Esophagus squamous epithelium (tissue), 4 donors: ENCODE results near the gene OPTC.

Experiments
- POLR2A ChIP-seq, 4 donors: fragments of 450-650 bp; IDR thresholded peaks; one replicate each; pipeline ENCODE4 v1.6.1; 2017; ENCODE audit warnings: antibody characterized with exemption in 4 of 4, mild to moderate bottlenecking in 4 of 4, moderate library complexity in 3 of 4
- TF ChIP-seq, protein P1 (sequence below), 6 experiments: fragments of 450-650 bp in 4 of 6; fragments of 200-600 bp in 2 of 6; sonication (generic) in 2 of 6; IDR thresholded peaks; one replicate each; pipeline ENCODE4 v1.5.1; 2016 to 2019; ENCODE audit warnings: antibody characterized with exemption in 6 of 6, mild to moderate bottlenecking in 4 of 6, moderate library complexity in 4 of 6

DNA sequence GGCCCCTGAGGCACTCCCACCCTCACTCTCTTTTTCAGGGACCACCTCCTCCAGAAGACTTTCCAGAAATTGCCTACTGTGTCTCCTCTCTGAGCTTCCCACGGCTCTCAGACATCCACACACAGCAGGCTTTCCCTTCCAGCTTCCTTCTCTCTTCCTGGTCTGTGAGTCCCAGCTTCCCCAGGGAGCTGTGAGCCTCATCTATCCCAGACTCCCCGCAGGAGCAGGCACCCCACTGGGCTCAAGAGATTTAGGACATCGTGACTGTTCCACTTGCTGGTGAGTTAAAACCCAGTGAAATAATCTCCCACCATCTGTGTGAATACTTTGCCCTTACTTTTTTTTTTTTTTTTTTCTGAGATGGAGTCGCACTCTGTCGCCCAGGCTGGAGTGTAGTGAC lies 40.3 kb upstream of the OPTC start:
- TF ChIP-seq, protein P1, sequence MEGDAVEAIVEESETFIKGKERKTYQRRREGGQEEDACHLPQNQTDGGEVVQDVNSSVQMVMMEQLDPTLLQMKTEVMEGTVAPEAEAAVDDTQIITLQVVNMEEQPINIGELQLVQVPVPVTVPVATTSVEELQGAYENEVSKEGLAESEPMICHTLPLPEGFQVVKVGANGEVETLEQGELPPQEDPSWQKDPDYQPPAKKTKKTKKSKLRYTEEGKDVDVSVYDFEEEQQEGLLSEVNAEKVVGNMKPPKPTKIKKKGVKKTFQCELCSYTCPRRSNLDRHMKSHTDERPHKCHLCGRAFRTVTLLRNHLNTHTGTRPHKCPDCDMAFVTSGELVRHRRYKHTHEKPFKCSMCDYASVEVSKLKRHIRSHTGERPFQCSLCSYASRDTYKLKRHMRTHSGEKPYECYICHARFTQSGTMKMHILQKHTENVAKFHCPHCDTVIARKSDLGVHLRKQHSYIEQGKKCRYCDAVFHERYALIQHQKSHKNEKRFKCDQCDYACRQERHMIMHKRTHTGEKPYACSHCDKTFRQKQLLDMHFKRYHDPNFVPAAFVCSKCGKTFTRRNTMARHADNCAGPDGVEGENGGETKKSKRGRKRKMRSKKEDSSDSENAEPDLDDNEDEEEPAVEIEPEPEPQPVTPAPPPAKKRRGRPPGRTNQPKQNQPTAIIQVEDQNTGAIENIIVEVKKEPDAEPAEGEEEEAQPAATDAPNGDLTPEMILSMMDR (IDR thresholded peaks at IDR 0.05): no peak
- TF ChIP-seq POLR2A (IDR thresholded peaks at IDR 0.05): no peak
